M059J (cell line): ENCODE data around the gene ALS2CL. TPM values are rescaled to one million over a fixed set of nuclear protein-coding genes. Genes with fewer than 3 reads are reported as not detected.

Source experiments
- DNase-seq: peaks from one replicate; pipeline ENCODE4 v3.0.0-alpha.2; 2012; ENCODE audit warnings: low read depth
- total RNA-seq: library from RNA; depleted of rRNA; stranded (reverse); fragments of >200 nt; shearing (Covaris generic); gene quantifications from 2 replicates; pipeline ENCODE4 v1.2.3, GENCODE V29; 2014; rRNA removed

Gene ALS2CL
- total RNA-seq, 1 experiment from 2014 or later, result 2.5 TPM

DNA sequence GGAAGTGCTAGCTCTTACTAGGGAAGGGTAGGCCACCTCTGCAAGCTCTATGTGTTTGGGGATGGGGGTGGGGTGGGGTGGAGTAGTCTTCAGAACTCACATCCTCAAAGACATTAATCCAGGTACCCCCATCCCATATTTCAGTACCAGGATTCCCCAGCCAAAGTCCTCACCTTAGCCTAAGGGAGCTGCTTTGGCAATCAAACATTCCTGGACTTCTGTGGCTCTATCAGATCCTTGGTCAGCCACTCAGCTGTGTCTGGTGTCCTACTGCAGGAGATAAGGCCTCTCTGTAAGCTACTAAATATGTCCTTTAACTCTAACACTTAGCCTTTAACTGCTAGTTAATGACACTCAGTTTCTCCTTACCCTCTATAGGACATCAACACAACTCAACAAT is 54.3 kb downstream of the ALS2CL start:
- DNase-seq, result no peak

GRCh38 chr3:46634856-46635255 is 58.6 kb downstream of the ALS2CL start:
- DNase-seq, result no peak

- DNase-seq, result no peak
Observed at GRCh38 chr3:46632792-46633191, 60.7 kb downstream of the ALS2CL start.

DNA sequence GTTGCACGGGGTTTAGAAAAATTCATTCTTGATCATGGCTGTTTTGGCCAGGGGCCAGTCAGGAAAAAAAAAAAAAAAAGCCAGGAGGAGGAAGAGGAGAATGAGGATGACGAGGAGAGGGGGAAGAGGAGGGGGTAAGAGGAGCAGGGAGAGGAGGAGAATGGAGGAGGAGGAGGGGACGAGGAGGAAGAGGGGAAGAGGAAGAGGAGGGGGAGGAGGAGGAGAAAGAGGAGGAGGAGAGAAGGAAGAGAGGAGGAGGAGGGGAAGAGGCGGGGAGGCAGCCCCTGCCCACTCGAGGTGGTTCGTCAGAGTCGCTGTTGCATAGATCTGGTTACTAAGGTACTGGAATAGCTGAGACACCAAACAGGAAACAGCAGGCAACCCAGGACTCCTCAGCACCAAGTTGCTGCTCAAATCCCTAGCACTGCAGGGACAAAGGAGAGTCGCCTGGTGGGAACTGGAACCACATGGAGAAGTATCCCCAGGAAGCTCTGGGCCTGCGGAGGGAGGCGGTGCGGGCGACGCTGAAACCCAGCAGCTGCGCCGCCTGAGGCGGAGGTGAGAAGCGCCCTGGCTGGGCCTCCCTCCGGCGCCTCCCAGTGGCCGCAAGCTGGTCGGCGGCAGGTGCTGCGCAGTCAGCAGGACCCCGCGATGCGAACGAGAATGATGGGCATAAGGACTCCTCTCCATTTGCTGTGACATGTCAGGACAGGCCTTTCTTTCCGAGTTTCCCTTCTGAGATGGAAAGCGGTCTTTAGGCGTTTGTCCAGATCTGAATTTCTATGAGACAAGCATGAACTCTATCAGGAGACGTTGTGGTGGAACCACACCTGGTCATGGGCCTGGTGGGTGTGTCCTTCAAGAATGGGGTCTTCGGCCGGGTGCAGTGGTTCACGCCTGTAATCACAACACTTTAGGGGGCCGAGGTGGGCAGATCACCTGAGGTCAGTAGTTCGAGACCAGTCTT is 63.6 kb downstream of the ALS2CL start:
- peak; percentile 64 for DNase-seq

- DNase-seq, result no peak
Observed at GRCh38 chr3:46628901-46629369, 64.5 kb downstream of the ALS2CL start.

- DNase-seq, result no peak
Observed at GRCh38 chr3:46627078-46627477, 66.4 kb downstream of the ALS2CL start.

GRCh38 chr3:46626039-46626438 is 67.4 kb downstream of the ALS2CL start:
- DNase-seq, result no peak

GRCh38 chr3:46624975-46625490 is 68.4 kb downstream of the ALS2CL start:
- no peak for DNase-seq

DNA sequence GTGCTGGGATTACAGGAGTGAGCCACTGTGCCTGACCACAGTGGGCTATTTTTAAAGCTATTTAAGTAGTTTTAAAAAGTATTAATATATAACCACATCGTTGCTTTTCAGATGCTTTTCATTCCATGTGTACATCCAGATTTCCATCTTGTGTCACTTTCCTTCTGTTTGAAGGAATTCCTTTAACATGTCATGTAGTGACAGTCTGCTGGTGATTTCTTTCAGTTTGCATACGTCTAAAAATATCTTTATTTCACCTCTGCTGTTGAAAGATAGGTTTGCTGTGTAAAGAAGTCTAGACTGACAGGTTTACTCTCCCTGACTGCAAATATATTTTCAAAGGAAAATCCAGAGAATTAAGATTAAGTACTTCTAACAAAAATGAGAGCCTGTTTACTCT is 68.9 kb downstream of the ALS2CL start:
- no peak for DNase-seq

DNA sequence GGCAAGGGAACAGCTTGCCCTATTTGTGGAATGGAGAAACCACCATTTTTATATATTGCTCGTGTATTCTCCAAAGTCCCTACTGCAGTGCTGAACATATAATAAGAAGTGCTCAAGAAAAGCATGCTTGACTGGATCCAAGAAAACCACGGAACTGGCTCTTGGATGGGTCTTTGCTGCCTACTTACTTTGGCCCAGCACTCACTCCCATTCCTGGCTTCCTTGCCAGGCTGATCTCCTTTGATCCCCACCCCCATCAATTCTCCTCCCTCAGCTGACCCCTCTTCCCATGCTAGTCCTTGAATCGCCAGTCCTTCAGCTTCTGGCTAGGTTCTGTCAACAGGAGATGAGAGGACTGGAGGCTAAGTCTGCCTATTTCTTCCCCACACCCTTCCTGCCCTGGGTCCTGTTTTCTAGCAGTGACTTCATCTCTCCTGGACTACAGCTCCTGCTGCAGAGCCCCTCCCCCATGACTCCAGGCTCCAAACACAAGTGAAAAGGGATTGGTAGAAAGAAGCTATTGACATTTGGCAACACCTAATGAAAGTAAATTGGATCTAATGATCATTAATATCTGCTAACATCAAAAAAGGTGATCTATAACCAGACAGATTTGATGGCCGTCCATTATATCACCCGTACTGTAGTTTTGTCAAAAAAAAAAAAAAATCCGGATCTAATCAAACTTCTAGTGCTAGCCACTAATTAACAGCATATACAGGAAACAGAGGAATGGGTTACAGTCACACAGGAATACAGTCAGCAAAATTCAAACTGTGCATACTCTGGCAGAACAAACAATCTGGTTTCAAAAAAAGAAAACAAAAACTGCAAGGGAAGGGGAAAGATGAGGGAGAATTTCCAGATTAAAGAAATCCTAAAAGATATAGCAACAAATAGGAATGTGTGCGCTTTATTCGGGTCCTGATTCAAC is 73.4 kb downstream of the ALS2CL start:
- DNase-seq, result peak; percentile 24

Other genes starting within 250 kb of the ALS2CL start
- gene LTF, start 228.8 kb downstream of the ALS2CL start, total RNA-seq, result 0.30 and 0.52 TPM in 2 replicates
- gene RTP3, start 195.7 kb downstream of the ALS2CL start, total RNA-seq, result 0.20 and 0.81 TPM in 2 replicates
- gene LRRC2, start 127.4 kb downstream of the ALS2CL start, total RNA-seq, result 0.17 and 1.1 TPM in 2 replicates
- gene FAM240A, start 81.2 kb downstream of the ALS2CL start, total RNA-seq, result not detected in 2 replicates
- 0.22 TPM in 1 of 2 replicates, not detected in the other for gene TMIE, start 7.7 kb upstream of the ALS2CL start, total RNA-seq
- gene PRSS50, start 24.2 kb upstream of the ALS2CL start, total RNA-seq, result not detected in 2 replicates
- 2.6 TPM in 1 of 2 replicates, not detected in the other for gene MYL3, start 169.8 kb upstream of the ALS2CL start, total RNA-seq
- 0.49 and 1.4 TPM in 2 replicates for gene PTH1R, start 184.0 kb upstream of the ALS2CL start, total RNA-seq